NCI-H345 treated with DMSO at 0.1 percent for 48 hours (cell line): ENCODE results near the gene ACSS3.
A peak's percentile ranks its signal among the peaks of the same experiment; 100 is the strongest.

Source experiments
- DNase-seq: peaks from one replicate; lab custom pipeline; 2025; ENCODE audit not compliant: unreplicated experiment; lab: John Stamatoyannopoulos, UW

The ACSS3 gene

DNA sequence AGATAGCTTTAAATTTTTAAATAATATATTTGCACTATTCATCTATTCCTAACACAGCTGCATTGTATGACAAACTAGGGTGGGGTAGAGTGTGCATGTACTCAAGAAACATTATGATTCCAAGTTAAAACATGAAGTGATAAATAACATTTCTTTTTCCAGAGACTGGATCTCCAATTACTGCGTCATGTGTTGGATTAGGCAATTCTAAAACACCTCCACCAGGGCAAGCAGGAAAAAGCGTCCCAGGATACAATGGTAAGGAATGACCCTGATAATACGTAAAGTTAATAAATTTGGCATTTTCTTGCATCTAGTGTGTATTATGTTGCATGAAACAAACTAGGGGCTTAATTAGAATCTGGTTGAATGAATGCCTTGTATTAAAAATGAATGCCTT is 138.9 kb downstream of the ACSS3 start:
- no peak for DNase-seq

DNA sequence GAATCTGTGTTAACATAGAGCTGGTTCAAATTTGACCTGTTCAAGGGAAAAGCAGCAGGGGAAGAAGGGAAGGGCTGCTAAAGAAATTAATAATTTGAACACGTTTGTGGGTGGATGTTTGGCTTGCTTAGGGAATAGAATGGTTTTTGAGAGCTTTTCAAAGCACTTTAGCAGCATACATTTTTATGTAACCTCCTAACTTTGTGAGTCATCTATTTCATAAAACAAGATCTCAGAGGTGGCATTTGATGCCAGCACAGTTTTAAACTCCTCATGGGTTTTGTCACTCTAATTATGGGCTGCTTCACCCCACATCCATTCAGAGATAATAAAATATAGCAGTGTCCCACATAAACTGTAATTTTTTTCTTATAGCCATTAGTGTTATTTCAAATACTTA is 143.8 kb downstream of the ACSS3 start:
- DNase-seq: no peak

DNA sequence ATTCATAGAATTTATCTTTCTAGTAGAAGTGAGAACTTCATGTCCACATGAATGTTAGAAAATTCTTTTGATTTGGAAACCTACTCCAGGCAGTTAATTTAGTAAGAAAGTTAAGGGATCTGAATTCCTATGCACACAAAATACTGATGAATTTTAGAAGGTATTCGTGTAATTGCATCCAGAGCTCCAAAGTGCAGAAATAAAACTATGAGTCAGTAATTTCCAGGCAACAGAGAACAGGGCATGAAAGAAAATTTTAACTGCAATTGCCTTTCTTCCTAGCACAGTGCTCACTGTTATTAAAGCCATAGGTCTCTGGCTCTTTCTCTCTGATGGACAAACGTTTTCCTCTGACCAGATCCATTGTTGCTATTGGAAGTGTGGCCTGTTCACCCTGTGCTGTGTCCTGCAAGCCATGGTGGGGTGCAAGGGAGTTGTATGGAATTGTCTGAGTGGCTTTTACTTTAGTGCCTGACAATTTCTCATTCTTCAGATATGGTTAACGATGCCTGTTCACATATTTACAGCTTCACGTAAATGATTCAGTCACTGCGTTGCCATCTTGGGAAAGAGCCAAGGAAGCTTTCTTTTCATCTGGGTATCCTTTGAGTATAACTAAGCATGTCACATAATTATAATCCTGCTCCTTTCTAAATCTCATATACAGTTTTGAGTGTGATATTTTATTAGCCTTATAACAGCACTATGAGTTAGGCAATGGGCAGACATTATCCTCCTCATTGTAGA is 145.1 kb downstream of the ACSS3 start:
- DNase-seq: no peak

DNA sequence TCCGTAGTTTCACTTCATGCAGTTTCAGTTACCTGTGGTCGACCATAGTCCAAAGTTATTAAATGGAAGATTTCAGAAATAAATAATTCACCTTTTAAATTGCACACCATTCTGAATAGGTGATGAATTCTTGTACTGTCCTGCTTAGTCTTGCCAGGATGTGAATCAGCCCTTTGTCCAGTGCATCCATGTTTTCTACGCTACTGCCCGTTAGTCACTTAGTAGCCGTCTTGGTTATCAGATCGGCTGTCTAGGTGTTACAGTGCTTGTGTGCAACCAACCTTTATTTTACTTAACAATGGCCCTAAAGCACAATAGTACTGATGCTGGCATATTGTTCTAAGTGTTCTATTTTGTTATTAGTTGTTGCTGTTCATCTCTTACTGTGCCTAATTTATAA is 146.7 kb downstream of the ACSS3 start:
- DNase-seq: no peak

DNA sequence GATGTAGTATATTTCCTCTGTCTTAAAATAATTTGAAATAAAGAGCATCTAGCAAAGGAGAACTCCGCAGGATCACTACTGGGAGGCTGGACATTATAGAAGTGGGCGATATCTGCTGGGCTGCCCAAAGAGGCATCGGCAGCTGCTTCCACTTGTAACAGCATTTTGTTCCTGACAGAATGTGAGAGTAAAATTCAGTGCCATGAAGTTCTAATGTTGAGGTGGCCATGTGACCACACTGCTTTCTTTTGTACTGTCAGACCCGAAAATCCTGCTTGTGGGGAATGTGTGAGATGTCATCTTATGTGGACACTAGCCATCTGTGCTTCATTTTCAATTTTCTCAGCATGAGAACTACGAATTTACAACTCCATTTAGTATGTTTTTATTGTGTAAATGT is 151.9 kb downstream of the ACSS3 start:
- peak; percentile 38 for DNase-seq

DNA sequence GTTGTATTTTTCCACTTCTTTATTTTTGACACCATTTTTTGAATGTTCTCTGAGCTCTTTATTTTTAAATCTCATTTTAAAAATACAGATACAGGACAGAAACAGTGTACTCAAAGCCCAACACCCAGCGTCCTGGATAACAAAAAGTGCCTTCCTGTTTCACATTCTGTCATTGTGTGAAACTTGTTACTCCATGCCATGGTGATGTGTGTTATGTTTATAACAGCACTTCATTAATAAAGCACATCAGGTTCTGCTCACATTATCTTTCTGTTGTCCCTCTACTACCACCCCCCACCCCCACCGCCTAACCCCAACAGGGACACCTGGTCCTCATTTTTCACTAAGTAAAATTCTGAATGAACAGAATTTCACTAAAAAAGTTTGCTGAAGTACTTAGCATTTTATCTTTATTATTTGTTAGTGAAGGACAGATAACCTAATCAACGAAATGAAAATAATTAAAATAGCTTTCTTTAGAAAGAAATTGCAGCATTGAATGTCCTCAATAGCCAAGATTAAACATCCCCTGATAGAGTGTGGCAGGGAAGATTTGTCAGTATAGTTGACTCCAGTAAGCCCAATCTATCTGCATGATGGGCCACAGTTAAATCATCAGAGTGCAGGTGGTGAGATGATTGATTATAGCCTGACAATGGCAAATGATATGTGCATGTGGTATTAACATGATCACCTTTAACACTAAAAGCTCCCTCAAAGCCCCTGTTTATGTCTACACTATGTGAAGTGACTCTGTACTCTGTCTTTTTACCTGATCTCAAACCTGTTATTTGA is 153.9 kb downstream of the ACSS3 start:
- DNase-seq: no peak

DNA sequence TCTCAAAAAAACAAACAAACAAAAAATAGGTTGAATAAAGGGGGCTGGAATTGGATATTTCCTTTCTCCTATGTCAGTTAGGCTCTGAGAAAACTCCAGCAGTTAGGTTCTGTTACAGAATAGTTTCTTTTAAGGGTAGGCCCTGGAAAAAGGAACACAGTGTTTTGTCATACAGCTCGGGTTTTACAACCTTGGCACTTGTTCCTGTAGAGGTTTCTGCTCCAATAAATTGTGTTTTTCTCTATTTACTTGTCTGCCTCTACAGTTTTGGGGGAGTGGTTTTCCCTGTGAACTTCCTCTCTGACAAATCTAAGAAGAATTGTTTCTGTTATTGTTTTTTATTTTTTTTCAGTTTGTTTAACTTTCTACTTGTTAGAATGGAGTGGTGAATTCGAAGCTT is 167.6 kb downstream of the ACSS3 start:
- no peak for DNase-seq

DNA sequence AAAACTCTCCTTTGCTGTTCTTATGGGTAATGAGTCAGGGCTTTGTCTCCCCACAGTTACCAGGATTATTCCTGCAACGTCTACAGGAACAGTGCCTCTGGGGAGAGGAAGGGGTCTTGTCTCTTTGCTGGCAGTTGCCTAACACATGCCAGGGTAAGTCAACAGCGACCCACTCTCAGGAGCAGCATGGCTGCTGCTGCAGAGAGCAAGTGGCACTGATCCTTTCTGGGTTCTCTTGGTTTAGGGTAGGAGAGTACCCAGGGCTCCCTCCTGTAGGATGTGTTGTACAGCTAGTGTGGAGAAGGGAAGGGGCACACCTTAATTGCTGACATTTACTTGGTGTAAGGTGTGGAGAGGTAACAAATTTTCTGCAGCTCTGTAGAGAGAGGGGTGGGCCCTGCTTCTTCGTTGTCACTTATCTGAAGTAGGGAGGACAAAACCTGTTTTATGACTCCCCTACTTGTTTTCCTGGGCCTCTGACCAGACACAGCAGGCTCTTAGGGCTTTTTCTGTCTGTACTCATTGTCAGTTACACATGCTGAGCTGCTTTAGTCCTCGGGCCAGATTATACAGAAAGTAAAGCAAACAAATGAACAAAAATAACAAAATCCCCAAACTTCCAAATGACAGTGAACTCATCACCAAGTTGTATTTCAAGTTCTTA is 168.2 kb downstream of the ACSS3 start:
- DNase-seq: peak; percentile 95

DNA sequence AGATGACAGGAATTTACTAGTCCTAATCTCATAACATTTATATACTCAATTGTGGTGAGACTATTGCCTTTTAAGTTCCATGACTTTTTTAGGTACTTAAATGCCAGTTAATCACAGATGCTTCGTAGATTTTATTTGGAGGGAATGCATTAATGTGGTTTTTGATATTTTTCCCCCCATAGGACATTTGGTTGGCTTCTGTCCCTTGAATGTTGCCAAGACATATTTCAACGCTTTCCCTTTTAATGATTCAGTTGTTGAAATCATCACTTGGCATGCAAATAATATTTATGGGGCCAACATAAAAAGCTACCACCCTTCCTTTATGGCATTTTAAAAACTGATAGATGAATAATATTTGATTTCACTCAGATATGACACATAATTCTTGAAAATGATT is 172.1 kb downstream of the ACSS3 start:
- no peak for DNase-seq

DNA sequence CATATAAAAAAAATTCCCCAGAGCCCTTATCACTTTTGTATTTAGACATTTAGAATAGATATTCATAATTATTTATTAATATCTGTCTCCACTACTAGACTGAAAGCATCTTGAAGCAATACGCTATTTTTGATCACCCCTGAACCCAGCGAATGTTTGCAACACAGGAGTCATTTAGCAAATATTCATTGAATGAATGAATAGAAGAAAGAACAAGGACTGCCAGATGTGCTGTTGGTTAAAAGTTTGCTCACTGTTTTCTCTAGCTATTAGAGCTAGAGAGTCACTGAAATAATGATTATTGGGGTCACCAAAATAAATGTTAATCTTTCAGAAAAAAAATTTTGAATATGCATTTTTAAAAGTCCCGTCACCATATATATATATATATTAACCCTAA is 174.3 kb downstream of the ACSS3 start:
- no peak for DNase-seq

DNA sequence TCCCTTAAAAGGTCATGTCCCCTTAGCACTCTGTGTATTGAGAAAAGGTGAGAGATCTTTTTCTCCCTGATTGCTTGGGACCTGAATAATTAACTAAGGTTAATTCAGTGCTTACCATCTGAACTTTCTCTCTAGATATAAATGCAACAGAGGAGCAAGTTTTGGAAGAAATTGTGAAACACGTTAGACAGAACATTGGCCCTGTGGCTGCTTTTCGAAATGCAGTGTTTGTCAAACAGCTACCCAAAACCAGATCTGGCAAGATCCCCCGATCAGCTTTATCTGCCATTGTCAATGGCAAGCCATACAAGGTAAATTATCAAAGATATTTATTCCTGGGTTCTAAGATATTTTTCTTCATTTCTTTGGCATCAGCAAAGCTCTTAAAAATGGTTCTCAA is 175.5 kb downstream of the ACSS3 start:
- DNase-seq: no peak

DNA sequence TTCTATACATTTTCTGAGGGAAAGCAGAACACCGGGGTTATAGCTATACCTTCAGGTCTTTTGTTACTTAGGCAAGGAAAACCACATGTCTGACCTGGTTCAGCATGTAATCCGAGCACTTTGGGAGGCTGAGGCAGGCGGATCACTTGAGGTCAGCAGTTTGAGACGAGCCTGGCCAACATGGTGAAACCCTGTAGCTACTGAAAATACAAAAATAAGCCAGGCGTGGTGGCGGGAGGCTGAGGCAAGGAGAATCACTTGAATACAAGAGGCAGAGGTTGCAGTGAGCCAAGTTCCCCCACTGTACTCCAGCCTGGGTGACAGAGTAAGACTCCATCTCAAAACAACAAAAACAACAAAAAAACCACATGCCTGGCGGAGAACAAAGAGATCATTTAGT is 177.6 kb downstream of the ACSS3 start:
- no peak for DNase-seq

DNA sequence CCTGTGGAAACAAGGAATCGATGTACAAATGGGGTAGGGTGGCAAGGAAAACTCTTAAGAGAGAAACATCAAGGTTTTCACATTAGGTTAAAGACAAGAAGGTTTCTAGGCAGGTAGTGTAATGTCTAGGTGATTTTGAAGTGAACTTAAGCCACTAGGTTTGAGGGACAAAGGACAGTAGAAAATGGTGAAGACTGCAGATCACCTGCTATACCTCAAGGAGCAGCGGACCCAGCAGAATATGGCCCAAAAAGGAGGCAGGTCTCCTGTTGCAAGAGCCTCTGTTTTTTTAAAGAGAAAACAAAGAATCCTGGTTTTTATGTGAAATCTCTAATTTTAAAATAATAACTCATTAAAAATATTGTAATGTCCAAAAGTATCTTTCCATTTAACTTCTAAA is 178.1 kb downstream of the ACSS3 start:
- no peak for DNase-seq

DNA sequence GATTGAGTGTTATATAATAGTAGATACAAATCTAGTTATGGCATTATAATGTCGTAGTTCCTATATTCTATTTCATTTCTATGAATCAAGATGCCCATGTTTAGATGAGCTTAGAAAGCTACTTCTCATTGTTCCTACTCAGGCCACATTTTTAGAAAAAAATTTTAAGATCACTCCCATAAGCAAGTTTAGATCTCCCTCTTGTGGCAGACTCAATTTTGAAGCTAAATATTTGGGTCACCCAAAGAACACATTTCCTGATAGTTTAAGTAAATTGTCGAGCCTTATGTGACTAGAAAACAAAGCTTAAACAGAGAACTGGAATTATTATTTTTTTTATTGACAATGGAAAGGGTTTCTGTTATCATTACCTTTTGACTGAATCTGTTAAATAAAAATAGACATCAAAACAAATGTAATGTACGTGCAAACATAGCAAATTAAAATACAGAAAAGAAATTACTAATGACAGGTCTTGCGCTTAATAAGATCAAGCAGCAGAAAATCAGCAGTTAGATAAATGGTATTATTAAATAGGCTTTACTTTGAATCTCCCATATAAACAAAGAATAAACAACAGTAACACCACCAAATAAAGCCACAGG is 180.2 kb downstream of the ACSS3 start:
- DNase-seq: peak; percentile 45

DNA sequence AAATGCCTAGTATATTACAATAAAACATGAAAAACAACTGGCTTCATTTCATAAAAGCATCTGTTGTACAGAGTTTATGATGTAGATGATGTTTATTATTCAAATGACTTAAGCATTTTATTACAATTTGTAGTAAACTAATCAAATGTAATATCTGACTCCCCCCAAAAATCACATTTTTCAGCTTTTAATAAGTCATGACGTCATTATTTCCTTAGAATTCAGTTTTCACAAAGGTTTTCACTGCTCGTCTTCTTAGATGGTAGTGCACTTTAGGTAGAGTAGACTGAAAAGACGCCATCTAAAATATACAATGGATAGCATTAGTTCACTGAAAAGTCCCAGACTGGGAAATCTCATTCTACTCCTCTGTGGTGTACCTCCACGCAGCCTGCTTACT is 181.5 kb downstream of the ACSS3 start:
- DNase-seq: no peak

DNA sequence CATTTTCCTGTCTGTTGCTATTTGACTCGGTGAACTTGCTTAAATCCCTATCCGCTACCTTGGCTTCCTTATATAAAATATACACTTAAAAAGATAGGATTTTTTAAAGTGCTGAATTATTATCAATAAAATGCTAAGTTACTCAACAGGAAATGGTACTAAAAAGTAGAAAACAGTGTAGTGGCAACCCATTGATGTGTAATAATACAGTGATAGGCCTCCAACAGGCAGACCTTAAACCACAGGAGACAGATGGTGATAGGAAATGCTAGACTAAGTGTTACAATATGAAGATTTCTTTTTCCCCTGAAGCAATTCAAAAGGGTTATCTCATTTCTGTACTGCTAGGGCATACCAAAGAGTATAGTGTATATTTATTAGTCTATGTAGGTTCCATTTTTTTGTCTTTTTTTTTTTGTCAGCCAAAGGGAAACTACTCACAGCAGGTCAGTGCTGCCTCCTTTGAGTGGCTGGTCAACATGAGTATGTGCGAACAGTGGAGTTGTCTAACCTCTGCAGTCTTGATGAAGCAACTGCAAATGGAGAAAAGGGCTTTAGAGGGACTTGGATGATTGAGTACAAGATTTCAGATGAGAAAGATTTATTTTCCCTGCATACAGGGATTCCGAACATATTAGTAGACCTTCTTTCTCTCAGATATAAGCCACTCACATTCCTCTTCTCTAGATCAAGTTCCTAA is 183.8 kb downstream of the ACSS3 start:
- no peak for DNase-seq

DNA sequence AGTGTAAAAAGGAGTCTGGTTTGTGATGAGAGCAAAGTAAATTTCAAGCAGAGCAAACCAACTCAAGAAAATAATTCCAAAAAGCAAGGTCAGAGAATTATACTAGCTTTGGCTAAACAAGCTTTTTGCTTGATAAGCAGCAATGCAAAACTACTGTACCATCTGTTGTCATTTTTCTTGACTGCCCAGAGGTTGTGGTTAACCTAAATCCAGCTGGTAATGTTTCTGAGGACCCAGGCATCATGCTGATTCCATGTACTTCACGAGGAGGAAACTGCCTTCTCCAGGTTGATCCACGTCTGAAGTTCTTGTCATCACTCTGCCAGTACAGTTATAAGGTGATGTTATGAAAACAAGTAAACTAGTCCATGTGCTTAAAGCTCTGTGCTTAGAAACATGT is 185.2 kb downstream of the ACSS3 start:
- DNase-seq: no peak

DNA sequence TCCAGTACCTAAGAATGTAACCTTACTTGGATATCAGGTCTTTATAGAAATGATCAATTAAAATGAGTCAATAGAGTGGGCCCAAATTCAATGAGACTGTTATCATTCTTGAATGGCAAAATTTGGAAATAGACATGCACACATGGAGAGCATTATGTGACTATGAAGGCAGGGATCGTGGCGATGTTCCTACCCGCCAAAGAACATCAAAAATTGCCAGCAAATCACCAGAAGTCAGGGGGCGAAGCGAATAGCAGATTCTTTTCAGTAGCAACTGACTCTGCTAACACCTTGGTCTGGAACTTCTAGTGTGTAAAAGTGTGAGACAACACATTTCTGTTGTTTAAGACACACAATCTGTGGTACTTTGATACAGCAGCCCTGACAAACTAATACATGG is 192.5 kb downstream of the ACSS3 start:
- no peak for DNase-seq

DNA sequence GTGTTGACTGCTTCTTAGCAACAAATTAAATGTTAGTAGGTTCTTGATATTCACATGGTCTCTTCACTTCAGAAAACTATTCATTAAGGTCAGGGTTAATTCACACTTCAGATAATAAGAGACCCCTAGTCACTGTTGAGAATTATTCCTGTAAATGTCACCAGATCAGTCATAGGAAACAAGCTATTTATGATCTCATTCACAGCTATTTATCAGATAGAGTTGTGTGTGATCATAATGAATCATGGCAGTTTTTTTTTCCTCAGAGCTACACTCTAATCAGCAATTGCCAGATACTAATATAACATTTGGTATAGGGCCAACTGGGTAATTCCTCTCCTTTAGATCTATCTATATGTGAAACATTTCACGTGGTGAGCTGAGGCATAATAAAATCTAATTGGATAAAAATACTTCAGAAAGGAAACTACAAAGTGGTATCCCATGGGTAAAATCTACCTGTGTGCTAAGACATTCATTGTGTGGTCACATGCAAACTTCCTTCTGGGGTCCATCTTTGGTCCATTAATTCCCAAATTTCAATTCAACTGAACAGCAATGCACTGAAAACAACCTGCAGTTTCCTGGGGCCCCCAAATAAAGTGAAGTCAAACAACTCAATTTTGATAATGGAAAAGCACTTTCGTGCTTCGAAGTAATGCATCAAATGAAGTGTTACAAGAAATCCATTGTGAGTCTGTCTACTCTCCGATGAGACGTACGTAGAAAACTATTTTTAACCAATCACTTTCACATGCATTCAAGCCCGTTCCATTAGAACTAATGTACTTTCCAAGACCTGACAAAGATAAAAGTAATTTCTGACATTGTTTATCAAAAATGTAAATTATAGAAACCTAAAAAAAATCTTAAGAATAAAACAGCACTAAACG is 197.0 kb downstream of the ACSS3 start:
- no peak for DNase-seq

DNA sequence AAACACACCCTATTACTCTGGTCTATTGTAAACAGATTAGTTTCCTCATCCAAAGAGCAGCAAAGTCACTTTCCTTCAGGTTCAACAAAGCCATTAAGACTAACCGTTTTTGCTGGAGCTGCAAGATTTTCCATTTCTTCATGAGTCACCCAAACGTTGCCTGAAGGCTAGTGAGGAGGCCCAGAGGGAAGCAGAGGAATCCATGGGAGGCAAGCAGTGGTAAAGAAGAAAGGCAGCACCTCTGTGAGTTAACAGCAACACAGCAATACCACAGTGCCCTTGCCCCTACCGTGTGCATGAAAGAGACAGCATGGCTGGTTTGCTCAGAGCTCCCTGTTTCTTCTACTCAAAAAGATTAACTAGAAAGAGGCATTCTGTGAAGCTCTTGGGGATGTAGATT is 206.3 kb downstream of the ACSS3 start:
- no peak for DNase-seq
